ENCODE data around the gene N4BP2L2.

The N4BP2L2 gene

GRCh38 chr13:32430018-32430747 is 108.4 kb downstream of the N4BP2L2 start:
- peaks cover 37% of the 10 kb centered on the region for H3K4me1 Mint-ChIP-seq
- H3K27ac Mint-ChIP-seq, result peak overlapping the region; percentile 55
- H3K9me3 Mint-ChIP-seq, result no peaks in the 10 kb centered on the region
- DNase-seq, result no peak
- TF ChIP-seq CTCF (IDR thresholded peaks at IDR 0.05), result no peak
- peaks cover 21% of the 10 kb centered on the region for H3K36me3 Mint-ChIP-seq (ENCODE audit: low read depth)
- H3K27me3 Mint-ChIP-seq (ENCODE audit: low read depth, poor library complexity), result peaks cover 15% of the 10 kb centered on the region
- no peak overlapping the region for H3K4me3 Mint-ChIP-seq

- Mint-ChIP-seq H3K36me3 (ENCODE audit: low read depth) (peaks cover 23% of the 10 kb centered on the region), H3K9me3 (no peaks in the 10 kb centered on the region), H3K27ac (no peak overlapping the region), H3K4me3 (no peak overlapping the region), H3K4me1 (peaks cover 37% of the 10 kb centered on the region), H3K27me3 (ENCODE audit: low read depth, poor library complexity) (peaks cover 18% of the 10 kb centered on the region)
- DNase-seq, result no peak
- no peak for TF ChIP-seq CTCF (IDR thresholded peaks at IDR 0.05)
Measured at GRCh38 chr13:32429433-32429909, 109.1 kb downstream of the N4BP2L2 start.

- Mint-ChIP-seq H3K36me3 (ENCODE audit: low read depth) (peaks cover 23% of the 10 kb centered on the region), H3K27ac (no peak overlapping the region), H3K9me3 (no peaks in the 10 kb centered on the region), H3K4me1 (peaks cover 37% of the 10 kb centered on the region), H3K4me3 (peak overlapping the region; percentile 80), H3K27me3 (ENCODE audit: low read depth, poor library complexity) (peaks cover 21% of the 10 kb centered on the region)
- no peak for TF ChIP-seq CTCF (IDR thresholded peaks at IDR 0.05)
- no peak for DNase-seq
Measured at GRCh38 chr13:32428581-32429432, 109.8 kb downstream of the N4BP2L2 start.

- TF ChIP-seq CTCF (IDR thresholded peaks at IDR 0.05), result no peak
- Mint-ChIP-seq H3K27me3 (ENCODE audit: low read depth, poor library complexity) (peaks cover 21% of the 10 kb centered on the region), H3K4me3 (peak within 1 kb of the TSS; percentile 88), H3K36me3 (ENCODE audit: low read depth) (peaks cover 27% of the 10 kb centered on the region), H3K9me3 (no peaks in the 10 kb centered on the region), H3K27ac (no peak within 1 kb of the TSS), H3K4me1 (peaks cover 37% of the 10 kb centered on the region)
- DNase-seq, result peak; percentile 71
Measured at GRCh38 chr13:32427852-32428580, 110.6 kb downstream of the N4BP2L2 start, which contains the start of gene N4BP2L1. Gene N4BP2L1, minus strand, starts transcription at chr13:32428130. Its CDS starts 48 bp downstream, at chr13:32428082.

GRCh38 chr13:32426990-32427851 is 111.4 kb downstream of the N4BP2L2 start:
- peak overlapping the region; percentile 88 for H3K4me3 Mint-ChIP-seq
- no peaks in the 10 kb centered on the region for H3K9me3 Mint-ChIP-seq
- no peak overlapping the region for H3K27ac Mint-ChIP-seq
- no peak for TF ChIP-seq CTCF (IDR thresholded peaks at IDR 0.05)
- DNase-seq, result peak; percentile 69
- H3K27me3 Mint-ChIP-seq (ENCODE audit: low read depth, poor library complexity), result peaks cover 21% of the 10 kb centered on the region
- H3K4me1 Mint-ChIP-seq, result peaks cover 37% of the 10 kb centered on the region
- H3K36me3 Mint-ChIP-seq (ENCODE audit: low read depth), result peaks cover 21% of the 10 kb centered on the region

All from nephron progenitor cell (in vitro differentiated cells).